H1 (cell line): ENCODE measurements around the gene SNAP29. TPM values are rescaled to one million over a fixed set of nuclear protein-coding genes. Genes with fewer than 3 reads are reported as not detected.

Experiments
- RNF2 ChIP-seq: fragments of 200-900, 300-1000 bp; sonication (generic); IDR thresholded peaks from 2 replicates; pipeline ENCODE4 v1.7.1; 2016; ENCODE audit warnings: borderline replicate concordance, low read depth, mild to moderate bottlenecking, antibody characterized with exemption, low read length; ENCODE audit not compliant: poor library complexity, severe bottlenecking; ENCODE audit errors: missing control alignments
- polyA plus RNA-seq, 7 experiments: library from polyadenylated mRNA; depleted of rRNA in 3 of 7; stranded (reverse) in 5 of 7; unstranded in 2 of 7; fragments of >200 nt in 5 of 7; fragments of 200-250 nt in 2 of 7; gene quantifications; 1 replicate in 5 of 7; 2 replicates in 1 of 7; 4 replicates in 1 of 7; pipeline versions ENCODE4 v1.2.1 to v1.2.3, GENCODE V29; 2011 to 2013; ENCODE audit warnings: missing spikeins in 2 of 7, mixed read lengths in 2 of 7
- total RNA-seq: library from RNA; stranded (reverse); fragmentation: NEBNext Ultra II Directional; extraction: Animal tissue kit (Norgen Biotek cat#: 25700); gene quantifications from 2 replicates; pipeline ENCODE4 v1.2.1, GENCODE V29; 2021
- TF ChIP-seq, protein P1 (sequence below), 3 experiments: IDR thresholded peaks; 1 replicate in 2 of 3; 2 replicates in 1 of 3; pipeline versions ENCODE4 v1.5.1 to v1.6.1; 2011; ENCODE audit warnings: low read length in 3 of 3, mild to moderate bottlenecking in 3 of 3, inconsistent platforms in 2 of 3, low read depth in 1 of 3, moderate library complexity in 1 of 3; ENCODE audit not compliant: insufficient read depth in 1 of 3; ENCODE audit errors: control extremely low read depth in 1 of 3

The SNAP29 gene
- total and polyA plus RNA-seq, 2 of the 8 experiments (the other 6 are each of a cell fraction or from before 2014, with no cell fraction given): 11.8 to 15.0 TPM

DNA sequence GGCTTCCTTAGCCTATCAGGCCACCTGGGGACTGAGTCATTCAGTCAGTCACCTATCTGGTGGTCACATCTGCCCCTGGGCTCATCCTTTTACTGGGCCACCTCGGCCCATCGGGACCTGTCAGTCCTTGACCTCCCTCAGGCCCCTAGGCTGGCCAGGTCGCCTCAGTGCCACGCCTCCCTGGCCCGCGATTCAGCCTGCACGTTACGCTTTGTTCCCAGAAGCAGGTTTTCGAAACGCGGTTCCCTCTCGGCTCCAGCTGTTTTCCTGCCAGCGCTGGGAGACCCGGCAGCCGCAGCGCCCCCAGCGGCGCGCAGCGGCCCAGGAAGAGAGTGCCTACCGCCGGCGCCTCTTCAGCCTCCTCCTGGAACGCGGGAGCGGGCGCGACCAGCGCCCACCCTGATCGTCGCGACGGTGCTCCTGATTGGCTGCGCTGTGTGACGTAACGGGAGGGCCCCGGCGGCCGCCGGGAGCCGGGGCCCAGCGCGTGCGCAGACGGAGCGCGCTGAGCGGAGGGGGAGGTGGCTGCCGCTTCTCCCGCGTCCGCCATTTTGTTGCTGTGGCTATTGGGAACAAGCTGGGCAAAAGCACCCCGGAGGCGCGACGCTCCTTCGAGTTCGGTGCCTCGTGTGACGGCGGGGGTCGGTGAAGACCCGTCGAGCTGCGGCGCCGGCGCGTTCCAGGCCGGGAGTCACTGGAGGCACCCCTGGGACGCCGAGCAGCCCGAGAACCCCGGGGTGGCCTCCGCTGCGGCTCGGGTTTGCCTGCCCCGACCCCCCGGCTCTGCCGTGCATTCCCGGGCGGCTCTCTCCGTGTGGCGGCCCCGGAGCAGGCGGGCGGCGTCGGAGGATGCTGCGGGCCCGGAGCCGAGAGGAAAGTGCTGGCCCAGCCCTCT is 58.4 kb downstream of the SNAP29 start, which contains the start of gene CRKL (continued):
- no peak for TF ChIP-seq RNF2
- TF ChIP-seq, protein P1, sequence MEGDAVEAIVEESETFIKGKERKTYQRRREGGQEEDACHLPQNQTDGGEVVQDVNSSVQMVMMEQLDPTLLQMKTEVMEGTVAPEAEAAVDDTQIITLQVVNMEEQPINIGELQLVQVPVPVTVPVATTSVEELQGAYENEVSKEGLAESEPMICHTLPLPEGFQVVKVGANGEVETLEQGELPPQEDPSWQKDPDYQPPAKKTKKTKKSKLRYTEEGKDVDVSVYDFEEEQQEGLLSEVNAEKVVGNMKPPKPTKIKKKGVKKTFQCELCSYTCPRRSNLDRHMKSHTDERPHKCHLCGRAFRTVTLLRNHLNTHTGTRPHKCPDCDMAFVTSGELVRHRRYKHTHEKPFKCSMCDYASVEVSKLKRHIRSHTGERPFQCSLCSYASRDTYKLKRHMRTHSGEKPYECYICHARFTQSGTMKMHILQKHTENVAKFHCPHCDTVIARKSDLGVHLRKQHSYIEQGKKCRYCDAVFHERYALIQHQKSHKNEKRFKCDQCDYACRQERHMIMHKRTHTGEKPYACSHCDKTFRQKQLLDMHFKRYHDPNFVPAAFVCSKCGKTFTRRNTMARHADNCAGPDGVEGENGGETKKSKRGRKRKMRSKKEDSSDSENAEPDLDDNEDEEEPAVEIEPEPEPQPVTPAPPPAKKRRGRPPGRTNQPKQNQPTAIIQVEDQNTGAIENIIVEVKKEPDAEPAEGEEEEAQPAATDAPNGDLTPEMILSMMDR (IDR thresholded peaks at IDR 0.05; ENCODE audit: control extremely low read depth in 1 of 3, insufficient read depth in 1 of 3, low read depth in 1 of 3, low read length in 3 of 3): peak; percentile 62 to 88 (median 84)
- TF ChIP-seq, all 59 proteins: peak for 28
